Uterus (tissue), 4 donors: ENCODE results near the gene ANKRD34B. TPM values are rescaled to one million over a fixed set of nuclear protein-coding genes. Genes with fewer than 3 reads are reported as not detected.

Experiments used
- DNase-seq, 2 donors: peaks; one replicate each; pipeline ENCODE4 v3.0.0-alpha.2; 2019 to 2020
- H3K27ac ChIP-seq, 2 donors: fragments of 200-600 bp; sonication (generic); 1 replicate in 1 of 2; 2 replicates in 1 of 2; pipeline ENCODE4 v1.5.1; 2016 to 2018
- H3K27me3 ChIP-seq, 2 donors: fragments of 200-600 bp; sonication (generic); one replicate each; pipeline ENCODE4 v1.5.1; 2018 to 2019; ENCODE audit warnings: control low read depth in 1 of 2
- H3K36me3 ChIP-seq, 2 donors: fragments of 200-600 bp; sonication (generic); one replicate each; pipeline ENCODE4 v1.5.1; 2019; ENCODE audit warnings: control low read depth in 1 of 2
- H3K4me1 ChIP-seq, 2 donors: fragments of 200-600 bp; sonication (generic); one replicate each; pipeline ENCODE4 v1.5.1; 2018 to 2019; ENCODE audit warnings: control low read depth in 1 of 2
- H3K4me3 ChIP-seq, 2 donors: fragments of 200-600 bp; sonication (generic); 1 replicate in 1 of 2; 2 replicates in 1 of 2; pipeline ENCODE4 v1.5.1; 2018 to 2019; ENCODE audit warnings: mild to moderate bottlenecking in 1 of 2
- H3K9me3 ChIP-seq, 2 donors: fragments of 200-600 bp; sonication (generic); one replicate each; pipeline ENCODE4 v1.5.1; 2019; ENCODE audit warnings: control low read depth in 1 of 2
- CTCF ChIP-seq, 4 experiments: fragments of 200-600 bp in 2 of 4; fragments of 450-650 bp in 2 of 4; sonication (generic) in 2 of 4; IDR thresholded peaks; one replicate each; pipeline ENCODE4 v1.5.1; 2016 to 2019; ENCODE audit warnings: antibody characterized with exemption in 4 of 4, mild to moderate bottlenecking in 2 of 4, moderate library complexity in 1 of 4
- POLR2A ChIP-seq, 2 donors: fragments of 450-650 bp; IDR thresholded peaks; one replicate each; pipeline ENCODE4 v1.6.1; 2016; ENCODE audit warnings: antibody characterized with exemption in 2 of 2, mild to moderate bottlenecking in 1 of 2, moderate library complexity in 1 of 2
- intact Hi-C: fragments of 100-400 bp; cut with DNase I; formaldehyde crosslinking; loops from one replicate; pipeline ENCODE4 v1.15.1; 2023; ENCODE audit warnings: low total_unique reads
- total RNA-seq, 4 donors: library from RNA; depleted of rRNA in 3 of 4; stranded (reverse); fragments of >200 nt in 3 of 4; gene quantifications; one replicate each; pipeline versions ENCODE4 v1.1.0 to v1.2.4, GENCODE V29; 2014 to 2023
- donor health status: DM: yes; HTN: yes; CAD: no.

Gene ANKRD34B
- total RNA-seq, 4 donors from 2014 or later, result not detected

- TF ChIP-seq CTCF (IDR thresholded peaks at IDR 0.05) (no peak), POLR2A (IDR thresholded peaks at IDR 0.05) (no peak)
- Histone ChIP-seq H3K27me3 (peaks cover 0 to 4% of the 10 kb centered on the region in 2 donors), H3K27ac (no peak overlapping the region), H3K4me1 (peaks cover 0 to 15% of the 10 kb centered on the region in 2 donors), H3K4me3 (no peak overlapping the region), H3K36me3 (no peaks in the 10 kb centered on the region), H3K9me3 (no peaks in the 10 kb centered on the region)
- DNase-seq, result no peak
- intact Hi-C loops, result no loop called here
Measured at GRCh38 chr5:80573062-80573461, 3.0 kb upstream of the ANKRD34B start.

GRCh38 chr5:80569086-80569960 lies 757 bp downstream of the ANKRD34B start:
- Histone ChIP-seq H3K27ac (no peak overlapping the region), H3K36me3 (no peaks in the 10 kb centered on the region), H3K27me3 (peaks cover 0 to 4% of the 10 kb centered on the region in 2 donors), H3K4me1 (peaks cover 0 to 15% of the 10 kb centered on the region in 2 donors), H3K9me3 (no peaks in the 10 kb centered on the region), H3K4me3 (no peak overlapping the region)
- no peak for DNase-seq
- no peak for TF ChIP-seq CTCF (IDR thresholded peaks at IDR 0.05)
- TF ChIP-seq POLR2A (IDR thresholded peaks at IDR 0.05), result no peak
- intact Hi-C loops, result no loop called here

- no peaks in the 10 kb centered on the region for H3K9me3 ChIP-seq
- H3K4me3 ChIP-seq, result no peak overlapping the region
- H3K27ac ChIP-seq, result no peak overlapping the region
- H3K36me3 ChIP-seq, result no peaks in the 10 kb centered on the region
- TF ChIP-seq POLR2A (IDR thresholded peaks at IDR 0.05) (no peak), CTCF (IDR thresholded peaks at IDR 0.05) (no peak)
- H3K4me1 ChIP-seq, result peaks cover 0 to 15% of the 10 kb centered on the region in 2 donors
- intact Hi-C loops, result no loop called here
- peaks cover 0 to 4% of the 10 kb centered on the region in 2 donors for H3K27me3 ChIP-seq
- DNase-seq, result no peak
Measured at GRCh38 chr5:80568251-80568650, 1.8 kb downstream of the ANKRD34B start.

- H3K36me3 ChIP-seq, result no peaks in the 10 kb centered on the region
- no peak overlapping the region for H3K27ac ChIP-seq
- TF ChIP-seq POLR2A (IDR thresholded peaks at IDR 0.05), result no peak
- no peak for TF ChIP-seq CTCF (IDR thresholded peaks at IDR 0.05)
- intact Hi-C loops, result no loop called here
- H3K4me3 ChIP-seq, result no peak overlapping the region
- peaks cover 0 to 4% of the 10 kb centered on the region in 2 donors for H3K27me3 ChIP-seq
- no peaks in the 10 kb centered on the region for H3K9me3 ChIP-seq
- peaks cover 0 to 15% of the 10 kb centered on the region in 2 donors for H3K4me1 ChIP-seq
- no peak for DNase-seq
Measured at GRCh38 chr5:80566711-80567259, 3.3 kb downstream of the ANKRD34B start.

GRCh38 chr5:80565330-80565729 lies 4.8 kb downstream of the ANKRD34B start:
- H3K27me3 ChIP-seq, result peaks cover 0 to 9% of the 10 kb centered on the region in 2 donors
- peaks cover 0 to 14% of the 10 kb centered on the region in 2 donors for H3K4me1 ChIP-seq
- intact Hi-C loops, result no loop called here
- no peak for DNase-seq
- H3K9me3 ChIP-seq, result no peaks in the 10 kb centered on the region
- H3K36me3 ChIP-seq, result no peaks in the 10 kb centered on the region
- no peak for TF ChIP-seq POLR2A (IDR thresholded peaks at IDR 0.05)
- TF ChIP-seq CTCF (IDR thresholded peaks at IDR 0.05), result no peak
- no peak overlapping the region for H3K27ac ChIP-seq
- H3K4me3 ChIP-seq, result no peak overlapping the region
